ENCODE results near the gene NRN1.
"Not testable (repeated sequence)": the region's sequence is repeated elsewhere in the genome, so short reads cannot be mapped to it uniquely, and the experiment has no call there.

Gene NRN1

DNA sequence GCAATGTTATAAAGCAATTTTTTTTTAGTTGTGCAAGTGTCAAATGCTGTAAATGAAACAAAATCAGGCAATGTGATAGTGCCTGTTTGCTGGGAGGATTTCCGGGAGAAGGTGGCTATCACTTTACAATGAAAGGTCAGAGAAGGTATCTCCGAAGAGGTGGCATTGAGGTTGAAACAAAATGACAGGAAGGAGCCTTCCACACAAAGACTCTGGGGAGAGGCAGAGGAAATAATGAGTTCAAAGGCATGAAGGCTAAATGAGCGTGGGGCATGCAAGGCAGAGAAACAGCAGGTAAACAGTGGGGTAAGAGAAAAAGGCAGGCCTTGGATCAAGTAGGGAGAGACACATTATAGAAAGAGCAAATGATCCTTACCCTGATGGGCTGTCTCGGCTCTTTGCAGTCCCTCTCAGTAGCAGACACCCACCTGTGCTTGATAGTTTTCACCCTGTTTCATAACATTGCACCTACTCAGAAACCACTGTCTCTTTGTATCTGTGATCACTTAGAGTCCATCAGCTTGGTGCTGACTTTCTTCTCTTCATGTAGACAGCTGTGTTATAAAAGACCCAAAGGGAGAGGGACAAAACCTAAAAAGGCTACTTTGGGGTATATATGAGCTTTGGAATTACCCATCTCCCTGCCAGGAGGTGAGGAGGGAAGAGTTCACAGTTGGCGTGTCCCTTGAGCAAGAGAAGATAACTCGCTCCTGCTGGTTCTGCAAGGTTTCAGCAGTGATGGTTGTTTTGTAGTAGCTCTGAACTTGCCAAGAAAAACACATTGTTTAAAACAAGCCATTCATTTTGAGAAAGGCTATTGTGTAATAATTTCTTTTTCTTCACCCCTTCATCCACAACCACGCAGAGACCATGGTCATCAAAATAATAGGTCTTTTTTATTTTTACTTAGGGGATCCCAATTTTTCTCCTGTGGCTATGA is 22.3 kb downstream of the NRN1 start:
- DNase-seq (ENCODE audit: low read depth in 2 of 3, low spot score in 1 of 3), result no peak

DNA sequence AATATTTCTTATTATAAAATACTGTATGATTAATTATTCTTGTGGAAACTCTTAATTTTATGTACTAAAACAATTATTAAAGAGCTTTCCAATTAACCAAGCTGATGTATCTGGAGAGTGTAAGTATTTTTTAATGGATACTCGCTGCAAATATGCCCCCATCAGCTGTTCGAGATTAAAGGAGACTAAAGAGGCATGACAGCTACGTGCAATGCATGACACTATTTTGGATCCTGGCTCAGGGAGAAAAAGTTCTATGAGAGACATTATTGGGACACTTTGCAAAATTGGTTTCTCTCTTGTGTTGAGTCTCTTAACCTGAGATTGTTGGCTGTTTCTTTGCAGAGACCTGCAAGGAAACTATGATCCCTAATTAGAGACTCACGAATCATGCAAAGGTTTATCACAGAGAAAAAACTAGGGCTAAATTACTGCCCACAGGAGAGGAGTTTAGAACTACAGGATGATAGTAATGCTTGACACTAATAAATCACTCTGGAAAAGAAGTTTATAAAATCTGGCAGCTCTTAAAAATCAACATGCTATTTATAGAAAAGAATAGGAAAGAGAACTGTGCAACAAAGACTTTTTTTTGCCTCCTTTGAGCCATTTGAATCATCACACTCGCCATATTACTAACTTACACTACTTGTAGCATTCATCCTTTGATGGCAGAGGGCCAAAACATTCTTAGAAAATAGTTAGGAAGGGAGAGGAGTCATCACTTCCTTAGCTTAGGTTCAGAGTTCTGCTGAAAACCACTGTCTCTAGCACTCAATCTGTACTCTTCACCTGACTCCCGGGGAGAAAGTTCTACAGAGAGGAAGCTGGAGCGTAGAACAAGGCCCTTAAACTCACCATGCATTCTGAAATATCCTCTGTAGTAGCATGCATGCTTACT is 25.3 kb downstream of the NRN1 start:
- no peak for DNase-seq (ENCODE audit: low read depth in 2 of 3, low spot score in 1 of 3)

DNA sequence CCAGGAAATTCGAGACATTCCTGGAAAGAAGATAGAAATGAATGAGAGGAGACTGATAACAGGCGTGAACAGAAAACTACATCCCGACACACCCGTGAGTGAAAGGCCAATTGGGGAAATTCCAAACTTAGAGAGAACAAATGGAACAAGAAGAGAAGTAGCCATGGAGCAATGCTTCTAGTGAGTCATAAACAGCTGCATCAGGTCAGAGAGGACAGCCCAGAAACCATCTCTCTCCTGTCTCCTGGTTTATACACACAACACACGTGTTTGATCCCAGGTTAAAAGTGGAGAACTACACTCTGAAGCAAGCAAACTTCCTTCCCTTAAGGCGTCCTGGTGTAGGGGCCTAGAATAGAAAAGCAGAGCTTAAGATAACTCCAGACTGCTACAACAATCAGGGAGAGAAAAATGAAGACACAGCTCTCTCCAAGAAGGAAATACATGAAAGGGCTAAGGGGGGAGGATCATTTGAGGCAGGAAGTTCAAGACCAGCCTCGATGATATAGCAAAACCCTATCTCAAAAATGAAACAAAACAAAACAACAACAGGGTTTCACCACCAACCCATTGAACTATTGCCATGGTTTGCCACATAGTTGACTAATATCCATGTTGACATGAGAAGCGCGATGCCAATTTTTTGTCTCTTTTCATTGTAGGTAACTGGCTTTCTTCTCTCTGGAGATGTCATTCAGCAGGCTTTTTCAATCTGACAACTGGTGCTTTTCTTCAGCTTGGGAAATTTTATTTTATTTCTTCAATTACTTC is 26.9 kb downstream of the NRN1 start:
- DNase-seq (ENCODE audit: low read depth in 2 of 3, low spot score in 1 of 3), result no peak

DNA sequence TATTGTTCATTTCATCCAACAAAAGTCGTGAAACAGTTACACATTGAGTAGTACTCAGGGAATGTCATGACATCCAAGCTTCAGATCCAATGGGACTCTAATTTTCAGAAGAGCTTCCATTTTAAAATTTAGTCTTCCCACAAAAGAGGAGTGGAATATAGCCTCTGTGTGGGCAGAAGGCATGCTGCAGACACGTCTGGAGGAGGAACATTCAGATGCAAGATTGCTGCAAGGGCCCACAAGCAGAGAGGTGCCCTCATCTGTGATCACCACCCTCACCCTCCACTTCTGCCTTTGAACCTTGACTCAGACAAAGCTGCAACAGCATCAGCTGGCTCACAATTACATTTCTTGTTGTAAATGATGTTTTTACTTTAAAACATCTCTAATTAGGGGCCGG is 29.9 kb downstream of the NRN1 start:
- no peak for DNase-seq (ENCODE audit: low read depth in 2 of 3, low spot score in 1 of 3)

DNA sequence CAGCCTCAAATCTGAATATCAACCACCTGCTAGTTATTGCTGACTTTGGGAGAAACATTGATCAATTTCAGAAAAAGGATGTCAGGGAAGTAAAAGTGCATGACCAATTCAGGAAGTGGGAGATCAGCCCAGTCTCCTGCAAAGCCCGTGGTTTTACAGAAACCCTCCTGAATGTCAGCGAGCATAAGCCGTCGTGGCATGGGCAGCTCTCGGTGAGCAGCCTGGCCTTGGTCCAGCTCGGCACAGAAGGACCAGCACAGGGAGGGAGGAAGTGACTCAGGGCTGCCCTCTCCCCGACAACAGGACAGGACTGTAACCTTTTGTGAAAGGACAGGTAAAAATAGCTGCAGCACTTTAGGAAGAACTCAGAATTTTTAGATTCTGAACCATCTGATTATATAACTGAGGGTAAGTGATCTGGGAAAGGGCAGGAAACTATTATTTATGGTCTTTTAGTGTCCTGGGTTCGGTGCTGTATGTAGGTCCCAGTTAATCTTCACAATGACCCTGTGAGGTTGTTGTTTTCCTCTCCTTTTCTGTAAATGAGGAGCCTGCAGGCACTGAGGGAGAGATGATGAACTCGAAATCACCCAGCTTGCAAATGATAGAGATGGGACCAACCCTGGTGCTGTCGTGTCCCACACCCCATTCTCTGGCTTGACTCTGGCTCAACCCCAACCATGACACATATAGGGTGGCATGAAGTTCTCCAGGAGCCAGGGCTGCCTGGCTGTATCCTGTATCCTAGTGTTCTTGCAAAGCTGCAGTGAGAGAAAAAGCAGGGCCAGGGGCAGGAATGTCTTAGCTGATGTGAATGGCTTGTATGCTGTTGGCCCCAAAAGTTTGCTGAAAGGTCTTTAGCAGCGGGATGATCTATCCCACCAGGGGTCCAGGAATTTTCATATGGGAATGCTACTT is 37.6 kb downstream of the NRN1 start:
- no peak for DNase-seq (ENCODE audit: low read depth in 2 of 3, low spot score in 1 of 3)

DNA sequence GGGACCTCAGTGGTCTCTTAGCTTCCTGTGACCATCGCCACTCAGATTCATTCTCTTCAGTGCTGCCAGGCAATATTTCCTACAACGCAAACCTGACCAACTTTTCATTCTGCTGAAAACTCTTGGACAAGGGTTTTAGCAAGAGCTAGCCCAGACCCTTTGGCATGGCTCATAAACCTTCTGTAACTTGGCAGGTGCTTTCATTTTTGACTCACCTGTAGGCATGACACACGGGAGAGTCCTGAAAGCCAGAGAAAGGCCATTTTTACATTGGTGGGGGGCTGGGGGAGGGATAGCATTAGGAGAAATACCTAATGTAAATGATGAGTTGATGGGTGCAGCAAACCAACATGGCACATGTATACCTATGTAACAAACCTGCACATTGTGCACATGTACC is 38.7 kb downstream of the NRN1 start:
- DNase-seq (ENCODE audit: low read depth in 2 of 3, low spot score in 1 of 3), result not testable (repeated sequence)

DNA sequence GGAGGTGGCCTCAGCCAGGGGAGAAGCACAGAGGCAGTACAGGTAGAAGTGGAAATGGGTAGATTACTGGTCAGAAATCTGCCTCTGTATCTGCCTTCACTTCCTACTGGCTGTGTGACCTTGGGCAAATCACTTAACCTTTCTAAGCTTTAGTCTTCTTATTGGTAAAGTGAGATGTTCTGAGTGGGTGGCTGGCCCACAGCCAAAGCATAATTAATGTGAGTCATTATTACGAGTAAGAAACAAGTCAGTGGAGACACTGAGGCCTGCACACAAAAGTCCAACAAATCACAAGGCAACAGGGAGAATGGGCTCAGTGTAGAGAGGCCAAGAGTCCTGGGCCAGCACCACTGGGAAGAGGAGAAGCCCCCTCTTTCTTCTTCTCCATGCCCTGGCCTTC is 39.1 kb downstream of the NRN1 start:
- DNase-seq (ENCODE audit: low read depth in 2 of 3, low spot score in 1 of 3), result peak in 1 of 3 donors; percentile 32

DNA sequence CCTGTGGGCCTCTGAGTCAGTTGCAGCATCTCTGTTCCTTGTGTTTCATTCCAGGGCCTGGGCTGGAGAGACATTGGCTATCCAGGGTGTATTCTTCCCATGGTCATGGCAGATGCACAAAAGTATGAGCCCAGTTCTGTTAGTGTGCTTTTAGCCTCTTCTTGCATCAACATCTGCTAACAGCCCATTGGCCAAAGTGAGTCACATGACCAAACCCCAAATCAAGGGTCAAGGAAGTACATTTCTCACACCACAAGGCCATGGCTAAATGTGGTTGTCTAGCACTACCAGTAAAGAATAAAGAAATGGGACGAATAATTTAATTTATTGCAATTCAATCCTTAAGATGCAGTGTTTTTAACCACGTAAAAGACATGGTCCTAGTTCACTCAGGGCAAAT is 43.9 kb downstream of the NRN1 start:
- no peak for DNase-seq (ENCODE audit: low read depth in 2 of 3, low spot score in 1 of 3)

DNA sequence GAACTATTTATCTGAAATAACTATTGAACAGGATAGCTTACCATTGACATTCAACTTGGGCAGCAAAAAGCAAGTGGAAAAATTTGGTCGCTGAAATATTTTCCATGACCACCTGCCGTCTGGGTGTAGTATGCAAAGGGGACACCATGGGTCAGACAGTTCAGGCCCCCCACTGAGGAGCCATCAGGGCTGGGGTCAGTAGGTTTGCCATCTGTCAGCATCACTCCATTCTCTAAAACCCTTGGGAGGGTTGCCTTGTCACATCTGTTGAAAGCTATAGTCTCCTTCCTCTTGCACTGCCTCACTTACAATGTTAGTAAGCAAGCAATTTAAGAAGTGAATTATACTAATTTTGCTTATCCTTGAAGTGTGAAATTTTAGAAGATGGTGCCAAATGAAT is 44.9 kb downstream of the NRN1 start:
- DNase-seq (ENCODE audit: low read depth in 2 of 3, low spot score in 1 of 3), result no peak

DNA sequence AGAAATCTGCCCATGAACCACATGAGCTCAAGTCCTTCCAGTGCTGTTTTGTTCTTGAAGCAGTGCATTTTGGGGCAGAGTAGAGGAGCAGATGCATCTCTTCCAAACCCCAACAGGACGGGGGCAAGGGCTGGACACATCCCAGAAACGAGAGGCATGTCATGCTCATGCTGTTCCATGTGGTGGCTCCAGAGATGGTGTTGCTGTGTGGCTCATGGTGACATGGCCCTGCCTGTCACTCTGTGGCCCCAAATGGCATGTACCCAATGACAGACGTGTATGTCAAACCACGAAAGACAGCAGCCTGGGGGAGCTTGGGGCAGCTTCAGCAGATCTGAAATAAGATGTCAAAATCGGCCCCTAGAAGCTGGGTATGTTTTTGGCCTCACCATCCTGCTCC is 46.3 kb downstream of the NRN1 start:
- DNase-seq (ENCODE audit: low read depth in 2 of 3, low spot score in 1 of 3), result no peak

DNA sequence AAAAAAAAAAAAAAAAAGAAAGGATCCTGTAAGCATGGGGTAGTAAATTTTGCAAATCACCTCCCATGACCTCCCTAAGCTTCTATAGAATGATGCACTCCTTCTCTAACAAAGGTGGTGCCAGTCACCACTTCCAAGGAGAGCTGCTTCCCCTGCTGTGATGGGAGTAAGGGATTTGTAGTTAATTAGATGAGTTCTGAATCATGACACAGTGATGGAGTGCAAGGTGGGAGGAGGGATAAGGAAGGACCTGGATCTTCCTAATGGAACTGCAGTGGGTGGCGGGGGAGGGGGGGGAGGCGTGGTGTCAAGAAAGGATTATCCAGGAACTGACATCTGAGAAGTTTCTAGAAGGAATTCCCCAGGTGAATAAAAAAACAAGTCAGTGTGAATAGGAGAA is 47.8 kb downstream of the NRN1 start:
- DNase-seq (ENCODE audit: low read depth in 2 of 3, low spot score in 1 of 3), result no peak

DNA sequence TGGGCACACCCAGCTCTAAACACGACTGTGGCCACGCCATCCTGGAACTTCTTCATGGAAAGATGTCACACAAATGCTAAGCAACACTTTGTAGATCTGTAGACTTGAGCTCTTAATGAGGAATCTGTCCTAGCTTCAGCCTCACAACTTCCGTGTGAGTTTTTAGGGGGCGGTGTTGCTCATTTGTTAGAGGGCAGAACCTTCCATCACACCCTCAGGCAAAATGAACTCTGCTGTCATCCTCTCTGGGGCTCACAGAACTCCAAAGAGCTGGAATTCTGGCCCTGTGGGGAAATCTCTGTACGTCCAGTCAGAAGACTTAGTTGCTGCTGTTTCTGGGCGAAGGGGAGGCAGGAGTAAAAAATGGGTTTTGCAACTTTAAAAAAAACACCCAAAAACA is 49.8 kb downstream of the NRN1 start:
- DNase-seq (ENCODE audit: low read depth in 2 of 3, low spot score in 1 of 3), result no peak

DNA sequence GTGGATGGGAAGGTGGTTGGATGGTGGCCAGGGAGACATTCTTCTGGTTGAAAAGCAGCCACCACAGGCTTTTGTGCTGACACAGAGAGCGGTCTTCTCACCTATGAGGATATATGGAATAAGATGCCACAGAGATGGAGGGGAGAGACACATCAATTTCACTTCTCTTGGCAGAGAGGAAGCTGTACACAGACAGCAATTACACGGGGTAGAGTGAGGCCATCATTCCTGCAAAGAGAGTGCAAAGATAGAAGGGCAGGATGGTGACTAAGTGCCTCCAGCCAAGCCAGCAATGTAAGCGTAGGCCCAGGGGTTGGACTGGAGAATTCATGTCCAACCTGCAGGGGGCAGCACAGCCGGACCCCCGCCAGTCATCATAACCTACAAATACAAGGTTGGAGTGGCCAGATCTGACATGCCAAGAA is 56.4 kb downstream of the NRN1 start:
- peak in 2 of 3 donors; percentile 5 to 11 for DNase-seq (ENCODE audit: low read depth in 2 of 3, low spot score in 1 of 3)
